ENCODE measurements around the gene UBE3C.

The UBE3C gene

DNA sequence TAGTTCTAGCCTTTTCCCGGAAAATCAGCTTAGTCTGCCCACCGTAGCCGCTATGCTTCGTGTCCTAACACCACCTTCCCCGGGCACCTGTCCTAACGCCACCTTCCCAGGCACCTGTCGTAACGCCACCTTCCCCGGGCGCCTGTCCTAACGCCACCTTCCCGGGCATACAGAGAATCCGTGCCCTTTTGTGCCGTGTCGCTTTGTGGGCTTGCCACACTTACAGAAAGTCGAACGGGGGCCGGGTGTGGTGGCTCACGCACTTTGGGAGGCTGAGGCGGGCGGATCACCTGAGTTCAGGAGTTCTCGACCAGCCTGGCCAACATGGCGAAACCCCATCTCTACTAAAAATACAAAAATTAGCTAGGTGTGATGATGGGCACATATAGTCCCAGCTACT is 124.4 kb downstream of the UBE3C start:
- no peak for TF ChIP-seq TAF1 (IDR thresholded peaks at IDR 0.05; ENCODE audit: low read depth)

DNA sequence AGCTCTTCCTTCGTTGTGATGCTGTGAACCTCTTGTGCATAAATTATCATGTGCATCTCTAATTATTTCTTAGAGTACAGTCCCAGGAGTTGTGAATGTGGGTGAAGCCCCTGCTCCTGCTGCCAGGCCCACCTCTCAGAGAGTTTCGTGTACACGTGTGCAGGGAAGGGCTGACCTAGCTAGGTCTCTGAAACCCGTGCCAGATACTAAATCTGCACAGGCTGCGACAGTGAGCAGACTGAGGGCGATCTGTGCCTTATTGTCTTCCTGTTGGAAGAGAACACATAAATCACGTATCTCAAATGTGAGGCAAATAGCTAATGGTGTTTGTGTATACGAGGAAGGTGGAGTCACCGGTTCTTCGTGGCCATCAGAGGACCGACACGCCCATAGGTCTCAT is 126.3 kb downstream of the UBE3C start:
- TF ChIP-seq ZBTB7A (IDR thresholded peaks at IDR 0.05; ENCODE audit: low read depth): no peak
- TF ChIP-seq TAF1 (IDR thresholded peaks at IDR 0.05; ENCODE audit: low read depth): no peak
- no peak for TF ChIP-seq NFIC (IDR thresholded peaks at IDR 0.05)
- no peak for TF ChIP-seq CREB1 (IDR thresholded peaks at IDR 0.05; ENCODE audit: low read depth)
- no peak for TF ChIP-seq TCF12 (IDR thresholded peaks at IDR 0.05; ENCODE audit: low read depth)

DNA sequence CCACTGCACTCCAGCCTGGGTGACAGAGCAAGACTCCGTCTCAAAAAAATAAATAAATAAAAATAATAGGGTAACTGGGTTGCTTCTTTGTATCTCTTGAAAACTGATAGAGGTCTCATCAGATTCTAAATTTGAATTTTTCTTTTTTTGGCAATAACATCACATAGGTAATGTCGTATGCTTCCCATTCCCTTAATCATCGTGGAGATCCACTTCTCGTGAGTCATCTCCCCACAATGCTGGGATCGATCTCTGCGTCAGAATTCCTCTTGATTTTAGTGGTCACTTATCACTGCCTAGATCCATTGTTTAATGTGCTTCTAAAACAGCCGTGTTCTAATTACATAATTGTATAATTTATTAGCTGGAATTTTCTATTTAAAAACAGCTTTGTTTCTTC is 127.5 kb downstream of the UBE3C start:
- TF ChIP-seq, protein P1, sequence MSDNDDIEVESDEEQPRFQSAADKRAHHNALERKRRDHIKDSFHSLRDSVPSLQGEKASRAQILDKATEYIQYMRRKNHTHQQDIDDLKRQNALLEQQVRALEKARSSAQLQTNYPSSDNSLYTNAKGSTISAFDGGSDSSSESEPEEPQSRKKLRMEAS (IDR thresholded peaks at IDR 0.05): no peak
- TF ChIP-seq ZBTB7A (IDR thresholded peaks at IDR 0.05; ENCODE audit: low read depth) (no peak), FOXM1 (IDR thresholded peaks at IDR 0.05; ENCODE audit: borderline replicate concordance, low read depth) (no peak), TAF1 (IDR thresholded peaks at IDR 0.05; ENCODE audit: low read depth) (no peak), CEBPB (IDR thresholded peaks at IDR 0.05) (no peak), CREB1 (IDR thresholded peaks at IDR 0.05; ENCODE audit: low read depth) (no peak), TCF12 (IDR thresholded peaks at IDR 0.05; ENCODE audit: low read depth) (no peak), RAD21 (IDR thresholded peaks at IDR 0.05; ENCODE audit: low read depth) (no peak), NFIC (IDR thresholded peaks at IDR 0.05) (no peak), EGR1 (IDR thresholded peaks at IDR 0.05) (no peak)
- TF ChIP-seq, protein P2, sequence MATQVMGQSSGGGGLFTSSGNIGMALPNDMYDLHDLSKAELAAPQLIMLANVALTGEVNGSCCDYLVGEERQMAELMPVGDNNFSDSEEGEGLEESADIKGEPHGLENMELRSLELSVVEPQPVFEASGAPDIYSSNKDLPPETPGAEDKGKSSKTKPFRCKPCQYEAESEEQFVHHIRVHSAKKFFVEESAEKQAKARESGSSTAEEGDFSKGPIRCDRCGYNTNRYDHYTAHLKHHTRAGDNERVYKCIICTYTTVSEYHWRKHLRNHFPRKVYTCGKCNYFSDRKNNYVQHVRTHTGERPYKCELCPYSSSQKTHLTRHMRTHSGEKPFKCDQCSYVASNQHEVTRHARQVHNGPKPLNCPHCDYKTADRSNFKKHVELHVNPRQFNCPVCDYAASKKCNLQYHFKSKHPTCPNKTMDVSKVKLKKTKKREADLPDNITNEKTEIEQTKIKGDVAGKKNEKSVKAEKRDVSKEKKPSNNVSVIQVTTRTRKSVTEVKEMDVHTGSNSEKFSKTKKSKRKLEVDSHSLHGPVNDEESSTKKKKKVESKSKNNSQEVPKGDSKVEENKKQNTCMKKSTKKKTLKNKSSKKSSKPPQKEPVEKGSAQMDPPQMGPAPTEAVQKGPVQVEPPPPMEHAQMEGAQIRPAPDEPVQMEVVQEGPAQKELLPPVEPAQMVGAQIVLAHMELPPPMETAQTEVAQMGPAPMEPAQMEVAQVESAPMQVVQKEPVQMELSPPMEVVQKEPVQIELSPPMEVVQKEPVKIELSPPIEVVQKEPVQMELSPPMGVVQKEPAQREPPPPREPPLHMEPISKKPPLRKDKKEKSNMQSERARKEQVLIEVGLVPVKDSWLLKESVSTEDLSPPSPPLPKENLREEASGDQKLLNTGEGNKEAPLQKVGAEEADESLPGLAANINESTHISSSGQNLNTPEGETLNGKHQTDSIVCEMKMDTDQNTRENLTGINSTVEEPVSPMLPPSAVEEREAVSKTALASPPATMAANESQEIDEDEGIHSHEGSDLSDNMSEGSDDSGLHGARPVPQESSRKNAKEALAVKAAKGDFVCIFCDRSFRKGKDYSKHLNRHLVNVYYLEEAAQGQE (IDR thresholded peaks at IDR 0.05; ENCODE audit: low read depth): no peak
- TF ChIP-seq, protein P3, sequence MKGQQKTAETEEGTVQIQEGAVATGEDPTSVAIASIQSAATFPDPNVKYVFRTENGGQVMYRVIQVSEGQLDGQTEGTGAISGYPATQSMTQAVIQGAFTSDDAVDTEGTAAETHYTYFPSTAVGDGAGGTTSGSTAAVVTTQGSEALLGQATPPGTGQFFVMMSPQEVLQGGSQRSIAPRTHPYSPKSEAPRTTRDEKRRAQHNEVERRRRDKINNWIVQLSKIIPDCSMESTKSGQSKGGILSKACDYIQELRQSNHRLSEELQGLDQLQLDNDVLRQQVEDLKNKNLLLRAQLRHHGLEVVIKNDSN (IDR thresholded peaks at IDR 0.05): no peak

DNA sequence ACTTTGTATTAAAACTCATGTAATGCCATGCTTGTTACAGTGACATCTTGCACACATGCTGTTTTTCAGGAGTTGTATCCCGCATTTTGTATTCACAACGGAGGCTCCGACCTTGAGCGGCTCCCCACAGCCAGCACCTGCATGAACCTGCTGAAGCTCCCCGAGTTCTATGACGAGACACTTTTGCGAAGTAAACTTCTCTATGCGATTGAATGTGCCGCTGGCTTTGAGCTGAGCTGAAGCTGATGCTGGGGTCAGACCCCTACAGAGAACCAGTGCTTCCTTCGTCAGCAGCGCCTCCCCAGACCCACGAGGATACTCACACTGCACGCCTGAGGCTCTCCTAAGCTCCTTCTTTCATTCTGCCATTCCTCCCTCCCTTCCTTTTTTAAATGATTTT is 128.8 kb downstream of the UBE3C start:
- no peak for TF ChIP-seq TAF1 (IDR thresholded peaks at IDR 0.05; ENCODE audit: low read depth)

DNA sequence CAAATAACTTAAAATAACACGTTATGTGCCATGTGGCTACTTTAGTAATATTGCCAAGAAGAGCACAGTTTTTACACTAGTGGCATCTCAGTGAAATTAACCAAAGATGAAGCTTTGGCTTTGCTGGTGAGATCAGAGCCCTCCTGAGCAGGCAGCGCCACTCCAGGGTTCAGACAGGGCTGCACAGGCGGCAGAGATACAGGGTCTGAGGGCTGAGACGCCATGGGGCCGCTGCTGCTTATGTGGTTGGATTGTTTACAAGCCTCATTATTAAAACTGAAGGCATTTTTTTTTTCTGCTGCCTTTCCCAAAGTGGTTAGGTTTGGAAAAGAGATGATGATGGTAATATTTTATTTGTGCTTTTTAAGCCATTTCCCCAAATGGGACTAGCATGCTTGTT is 129.2 kb downstream of the UBE3C start:
- TF ChIP-seq, protein P1 (IDR thresholded peaks at IDR 0.05): no peak
- TF ChIP-seq CEBPB (IDR thresholded peaks at IDR 0.05): no peak
- TF ChIP-seq YY1 (IDR thresholded peaks at IDR 0.05; ENCODE audit: low read depth): no peak
- no peak for TF ChIP-seq RAD21 (IDR thresholded peaks at IDR 0.05; ENCODE audit: low read depth)
- TF ChIP-seq FOXM1 (IDR thresholded peaks at IDR 0.05; ENCODE audit: borderline replicate concordance, low read depth): no peak

DNA sequence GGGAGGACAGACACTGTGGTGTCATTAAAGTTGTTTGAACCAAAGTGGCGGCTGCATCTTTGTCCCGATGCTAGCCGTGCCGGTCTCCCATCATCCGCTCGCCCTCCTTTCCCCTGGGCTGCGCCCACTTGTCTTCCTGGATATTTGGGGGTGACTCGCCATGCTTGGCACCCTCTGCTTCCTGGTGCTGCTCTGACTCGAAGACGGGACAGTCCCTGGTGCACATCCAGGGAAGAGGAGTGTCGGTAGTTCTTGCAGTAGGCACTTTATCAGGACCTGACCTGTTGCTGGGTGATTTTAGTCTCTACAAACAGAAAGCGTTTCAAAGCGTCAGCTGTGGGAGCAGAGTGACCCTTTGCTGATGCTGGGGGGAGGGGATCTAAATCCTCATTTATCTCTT is 129.8 kb downstream of the UBE3C start:
- TF ChIP-seq TAF1 (IDR thresholded peaks at IDR 0.05; ENCODE audit: low read depth) (no peak), NFIC (IDR thresholded peaks at IDR 0.05) (no peak), TCF12 (IDR thresholded peaks at IDR 0.05; ENCODE audit: low read depth) (no peak), YY1 (IDR thresholded peaks at IDR 0.05; ENCODE audit: low read depth) (no peak)

DNA sequence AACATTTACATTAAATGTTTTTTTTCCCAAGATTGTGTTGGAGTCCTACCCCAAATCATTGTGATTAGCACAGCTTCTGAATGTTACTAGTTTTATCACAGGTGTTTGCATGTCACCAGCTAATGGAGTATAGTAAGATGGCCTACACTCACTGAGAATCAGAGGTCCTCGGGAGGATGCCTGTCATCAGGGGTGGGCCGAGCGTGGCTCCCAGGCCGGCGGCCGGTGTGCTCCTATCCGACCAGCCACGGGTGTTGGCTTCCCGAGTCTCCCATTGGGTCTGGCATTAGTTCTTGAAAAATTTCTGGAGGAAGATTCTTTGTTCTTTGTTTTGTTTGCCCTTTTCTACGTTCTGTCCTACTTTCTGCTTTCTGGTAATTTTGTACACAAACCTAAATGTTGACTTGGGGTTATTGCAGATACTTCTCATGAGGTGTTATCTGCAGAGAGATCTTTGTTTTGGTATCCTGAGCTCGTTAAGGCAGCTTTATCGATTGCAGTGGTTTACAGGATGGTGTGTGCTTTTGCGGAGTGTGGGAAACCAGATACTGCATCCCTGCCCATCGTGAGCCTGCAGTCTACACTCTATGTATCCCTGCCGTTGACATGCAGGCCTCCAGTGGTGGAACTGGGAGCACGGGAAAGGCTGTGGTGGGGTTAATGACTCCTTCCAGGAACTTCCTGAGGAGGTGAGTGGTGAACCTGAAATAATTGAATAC is 130.8 kb downstream of the UBE3C start:
- TF ChIP-seq, protein P1 (IDR thresholded peaks at IDR 0.05): no peak
- TF ChIP-seq, protein P2 (IDR thresholded peaks at IDR 0.05; ENCODE audit: low read depth): no peak
- TF ChIP-seq, protein P3 (IDR thresholded peaks at IDR 0.05): no peak
- no peak for TF ChIP-seq TEAD4 (IDR thresholded peaks at IDR 0.05)
- no peak for TF ChIP-seq FOXM1 (IDR thresholded peaks at IDR 0.05; ENCODE audit: borderline replicate concordance, low read depth)
- TF ChIP-seq RAD21 (IDR thresholded peaks at IDR 0.05; ENCODE audit: low read depth): no peak
- no peak for TF ChIP-seq NFIC (IDR thresholded peaks at IDR 0.05)
- no peak for TF ChIP-seq EP300 (IDR thresholded peaks at IDR 0.05; ENCODE audit: borderline replicate concordance)
- TF ChIP-seq TCF12 (IDR thresholded peaks at IDR 0.05; ENCODE audit: low read depth): no peak
- no peak for TF ChIP-seq EGR1 (IDR thresholded peaks at IDR 0.05)
- TF ChIP-seq CEBPB (IDR thresholded peaks at IDR 0.05): no peak
- TF ChIP-seq ZBTB7A (IDR thresholded peaks at IDR 0.05; ENCODE audit: low read depth): no peak
- no peak for TF ChIP-seq TAF1 (IDR thresholded peaks at IDR 0.05; ENCODE audit: low read depth)

Measured in Ishikawa (cell line).